ENCODE results near the gene PGA5. TPM values are rescaled to one million over a fixed set of nuclear protein-coding genes. Genes with fewer than 3 reads are reported as not detected.
"Not testable (repeated sequence)": the region's sequence is repeated elsewhere in the genome, so short reads cannot be mapped to it uniquely, and the experiment has no call there.

The PGA5 gene
- total RNA-seq, 1 donor from 2014 or later = not detected

DNA sequence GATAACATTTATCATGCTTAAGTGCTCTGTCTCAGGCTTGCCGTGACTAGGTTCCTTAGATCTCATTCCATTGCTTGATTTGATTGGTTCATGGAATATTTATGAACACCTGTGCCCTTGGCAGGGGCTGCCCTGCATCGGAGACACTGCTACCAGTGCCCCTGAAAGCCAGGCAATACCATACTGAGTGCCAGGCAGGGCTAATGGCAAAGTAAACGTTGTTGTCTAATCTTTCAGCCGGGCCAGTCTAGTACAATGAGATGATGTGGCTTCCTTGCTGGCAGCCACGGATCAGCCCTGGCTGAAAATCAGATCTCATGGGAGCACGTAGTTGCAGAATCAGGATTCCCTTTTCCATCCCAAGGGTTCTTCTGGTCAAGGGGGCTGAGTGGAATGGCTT, 42.6 kb upstream of the PGA5 start:
- no peaks in the 10 kb centered on the region for H3K9me3 Mint-ChIP-seq
- ChIA-PET POLR2A (no interaction called here), CTCF (no interaction called here)
- no peak for TF ChIP-seq CTCF (IDR thresholded peaks at IDR 0.05)
- DNase-seq = no peak
- no peaks in the 10 kb centered on the region for H3K36me3 Mint-ChIP-seq (ENCODE audit: low read depth)
- intact Hi-C loops (cut with micrococcal nuclease) = no loop called here
- H3K27me3 Mint-ChIP-seq = peaks cover 17% of the 10 kb centered on the region
- no peak overlapping the region for H3K4me3 Mint-ChIP-seq
- H3K4me1 Mint-ChIP-seq = no peaks in the 10 kb centered on the region
- ATAC-seq (ENCODE audit: low read depth) = no peak
- no peak overlapping the region for H3K27ac Mint-ChIP-seq

GRCh38 chr11:61198948-61199523, 41.9 kb upstream of the PGA5 start:
- ChIA-PET POLR2A (no interaction called here), CTCF (no interaction called here)
- Mint-ChIP-seq H3K4me3 (no peak overlapping the region), H3K27me3 (peaks cover 17% of the 10 kb centered on the region), H3K36me3 (ENCODE audit: low read depth) (no peaks in the 10 kb centered on the region), H3K4me1 (no peaks in the 10 kb centered on the region), H3K27ac (no peak overlapping the region), H3K9me3 (no peaks in the 10 kb centered on the region)
- intact Hi-C loops (cut with micrococcal nuclease) = no loop called here
- DNase-seq (no peak), ATAC-seq (ENCODE audit: low read depth) (no peak)
- no peak for TF ChIP-seq CTCF (IDR thresholded peaks at IDR 0.05)

- DNase-seq = no peak
- intact Hi-C loops (cut with micrococcal nuclease) = no loop called here
- Mint-ChIP-seq H3K4me1 (no peaks in the 10 kb centered on the region), H3K9me3 (no peaks in the 10 kb centered on the region), H3K36me3 (ENCODE audit: low read depth) (no peaks in the 10 kb centered on the region), H3K4me3 (no peak overlapping the region), H3K27ac (no peak overlapping the region), H3K27me3 (peaks cover 13% of the 10 kb centered on the region)
- TF ChIP-seq CTCF (IDR thresholded peaks at IDR 0.05) = no peak
- ATAC-seq (ENCODE audit: low read depth) = no peak
- ChIA-PET POLR2A (no interaction called here), CTCF (no interaction called here)
These were observed 39.5 kb upstream of the PGA5 start for GRCh38 chr11:61201476-61201875.

- H3K27ac Mint-ChIP-seq; CTCF ChIA-PET; H3K9me3 Mint-ChIP-seq; H3K36me3 Mint-ChIP-seq (ENCODE audit: low read depth); H3K4me3 Mint-ChIP-seq; DNase-seq; intact Hi-C loops (cut with micrococcal nuclease); ATAC-seq (ENCODE audit: low read depth); H3K4me1 Mint-ChIP-seq: not testable (repeated sequence)
- POLR2A ChIA-PET = interaction anchor here (0.5 kb wide), 1 partner anchor 1619 kb away, joined by 9 read pairs; no protein-coding TSS in a partner anchor
- peaks cover 13% of the 10 kb centered on the region for H3K27me3 Mint-ChIP-seq
These were observed 37.8 kb upstream of the PGA5 start, which contains the start of gene PGA3 for GRCh38 chr11:61202950-61203746. Gene PGA3 (plus strand): TSS chr11:61203515. CDS start chr11:61203565, 50 bp downstream.

- POLR2A ChIA-PET = interaction anchor here (0.5 kb wide), 1 partner anchor 1620 kb away, joined by 9 read pairs; no protein-coding TSS in a partner anchor
- H3K4me1 Mint-ChIP-seq; DNase-seq; H3K27ac Mint-ChIP-seq; CTCF ChIA-PET; H3K36me3 Mint-ChIP-seq (ENCODE audit: low read depth); H3K4me3 Mint-ChIP-seq; intact Hi-C loops (cut with micrococcal nuclease); H3K9me3 Mint-ChIP-seq; ATAC-seq (ENCODE audit: low read depth): not testable (repeated sequence)
- peaks cover 13% of the 10 kb centered on the region for H3K27me3 Mint-ChIP-seq
These were observed 37.1 kb upstream of the PGA5 start for GRCh38 chr11:61203873-61204272.

DNA sequence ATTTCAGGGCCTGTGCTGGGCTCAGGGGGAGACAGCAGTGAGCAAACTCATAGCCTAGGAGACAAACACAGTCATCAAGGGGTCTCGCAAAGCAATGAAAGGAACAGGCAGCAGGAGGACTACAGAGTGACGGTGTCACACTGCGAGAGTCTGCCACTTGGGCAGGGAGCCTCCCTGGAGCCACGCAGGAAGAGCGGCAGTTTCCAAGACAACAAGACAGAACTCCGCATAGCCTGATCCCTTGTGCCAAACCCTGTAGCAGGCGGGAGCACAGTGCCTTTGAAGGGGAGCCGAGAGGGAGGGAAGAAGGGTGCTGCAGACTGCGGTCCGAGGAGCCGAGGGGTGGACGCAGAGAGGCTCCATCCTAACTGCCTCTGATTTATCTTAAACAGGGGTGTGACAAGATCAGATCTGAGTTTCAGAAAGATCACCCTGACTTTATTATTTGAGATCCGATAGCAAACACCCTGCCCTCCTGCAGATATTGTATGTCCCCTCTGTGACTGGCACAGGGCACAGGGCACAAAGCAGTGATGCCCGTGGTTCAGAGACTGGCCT, 36.4 kb upstream of the PGA5 start:
- H3K4me3 Mint-ChIP-seq; DNase-seq; intact Hi-C loops (cut with micrococcal nuclease); H3K9me3 Mint-ChIP-seq; H3K4me1 Mint-ChIP-seq; ATAC-seq (ENCODE audit: low read depth); H3K36me3 Mint-ChIP-seq (ENCODE audit: low read depth); CTCF ChIA-PET; H3K27ac Mint-ChIP-seq; POLR2A ChIA-PET: not testable (repeated sequence)
- peaks cover 13% of the 10 kb centered on the region for H3K27me3 Mint-ChIP-seq

GRCh38 chr11:61207636-61208310, 33.2 kb upstream of the PGA5 start:
- CTCF ChIA-PET; intact Hi-C loops (cut with micrococcal nuclease); POLR2A ChIA-PET; ATAC-seq (ENCODE audit: low read depth); H3K4me1 Mint-ChIP-seq; H3K9me3 Mint-ChIP-seq; H3K4me3 Mint-ChIP-seq; H3K36me3 Mint-ChIP-seq (ENCODE audit: low read depth); H3K27me3 Mint-ChIP-seq; H3K27ac Mint-ChIP-seq; DNase-seq: not testable (repeated sequence)

- H3K27me3 Mint-ChIP-seq; CTCF ChIA-PET; H3K4me3 Mint-ChIP-seq; ATAC-seq (ENCODE audit: low read depth); intact Hi-C loops (cut with micrococcal nuclease); POLR2A ChIA-PET; H3K9me3 Mint-ChIP-seq; DNase-seq; H3K4me1 Mint-ChIP-seq; H3K36me3 Mint-ChIP-seq (ENCODE audit: low read depth); H3K27ac Mint-ChIP-seq: not testable (repeated sequence)
These were observed 30.3 kb upstream of the PGA5 start for GRCh38 chr11:61210629-61211028.

GRCh38 chr11:61211327-61211952, 29.5 kb upstream of the PGA5 start:
- H3K4me3 Mint-ChIP-seq; H3K27ac Mint-ChIP-seq; intact Hi-C loops (cut with micrococcal nuclease); H3K9me3 Mint-ChIP-seq; POLR2A ChIA-PET; DNase-seq; H3K36me3 Mint-ChIP-seq (ENCODE audit: low read depth); H3K27me3 Mint-ChIP-seq; ATAC-seq (ENCODE audit: low read depth); H3K4me1 Mint-ChIP-seq; CTCF ChIA-PET: not testable (repeated sequence)
